HepG2 (cell line): ENCODE measurements around the gene IQCE. TPM values are rescaled to one million over a fixed set of nuclear protein-coding genes. Genes with fewer than 3 reads are reported as not detected.
A peak's percentile ranks its signal among the peaks of the same experiment; 100 is the strongest.

Experiments
- MATR3 ChIP-seq: sonication (generic); formaldehyde crosslinking; IDR thresholded peaks from 2 replicates; pipeline ENCODE4 v1.4.0; 2020; ENCODE audit warnings: missing genetic modification reagents
- MIXL1 ChIP-seq: IDR thresholded peaks from 2 replicates; pipeline ENCODE4 v1.6.1; 2016
- PRDM10 ChIP-seq: sonication (generic); formaldehyde crosslinking; IDR thresholded peaks from 2 replicates; pipeline ENCODE4 v1.4.0; 2020; ENCODE audit warnings: low read depth, missing genetic modification reagents
- RCOR2 ChIP-seq: IDR thresholded peaks from 2 replicates; pipeline ENCODE4 v1.6.1; 2016; ENCODE audit warnings: missing biosample characterization, missing genetic modification reagents
- SOX13 ChIP-seq, 3 experiments: fragments of 450-650 bp in 1 of 3; sonication (generic) in 1 of 3; formaldehyde crosslinking in 1 of 3; IDR thresholded peaks in 2 of 3; conservative IDR thresholded peaks in 1 of 3; 2 replicates each; pipeline versions ENCODE4 v1.5.0 to v1.6.1; 2016 to 2020; ENCODE audit warnings: antibody characterized with exemption in 1 of 3, mild to moderate bottlenecking in 1 of 3, missing compliant biosample characterization in 1 of 3, missing genetic modification reagents in 1 of 3, moderate library complexity in 1 of 3
- TEAD3 ChIP-seq: optimal IDR thresholded peaks from 2 replicates; pipeline ENCODE3; 2016; ENCODE audit warnings: borderline replicate concordance
- THAP7 ChIP-seq: sonication (generic); formaldehyde crosslinking; IDR thresholded peaks from 2 replicates; pipeline ENCODE4 v1.8.1; 2023; ENCODE audit warnings: mild to moderate bottlenecking, missing genetic modification reagents
- ZFYVE20 ChIP-seq: sonication (generic); formaldehyde crosslinking; IDR thresholded peaks from 2 replicates; pipeline ENCODE4 v1.8.0; 2023; ENCODE audit warnings: low read depth, mild to moderate bottlenecking, moderate library complexity, missing genetic modification reagents, borderline replicate concordance
- ZNF580 ChIP-seq: IDR thresholded peaks from 2 replicates; pipeline ENCODE4 v1.6.1; 2016; ENCODE audit warnings: low read depth, borderline replicate concordance
- ZNF646 ChIP-seq: sonication (generic); formaldehyde crosslinking; IDR thresholded peaks from 2 replicates; pipeline ENCODE4 v1.9.0; 2021; ENCODE audit warnings: mild to moderate bottlenecking, missing genetic modification reagents
- polyA plus RNA-seq, 8 experiments: library from polyadenylated mRNA; depleted of rRNA in 3 of 8; stranded (reverse) in 7 of 8; unstranded in 1 of 8; fragments of >200 nt; fragmentation: Illumina TruSeq in 4 of 8; extraction: Trizol in 4 of 8; gene quantifications; 2 replicates each; pipeline versions ENCODE4 v1.2.1 to v1.2.3, GENCODE V29; 2011 to 2016; ENCODE audit warnings: low read depth in 4 of 8, missing spikeins in 1 of 8, mixed read lengths in 1 of 8; ENCODE audit not compliant: insufficient read depth in 1 of 8
- total RNA-seq, 5 experiments: library from RNA; depleted of rRNA; stranded (reverse); fragments of >200 nt; fragmentation: Illumina TruSeq; extraction: Trizol; gene quantifications; 2 replicates each; pipeline ENCODE4 v1.2.3, GENCODE V29; 2016; ENCODE audit warnings: low read depth in 1 of 5

The IQCE gene
- total and polyA plus RNA-seq, 2 of the 13 experiments (the other 11 are each of a cell fraction or from before 2014, with no cell fraction given): 1.5 to 2.5 TPM

GRCh38 chr7:2621948-2622640 is 63.3 kb downstream of the IQCE start (continued):
- TF ChIP-seq ZNF646 (CRISPR knock-in tag) (no peak), ZFYVE20 (CRISPR knock-in tag) (no peak), PRDM10 (CRISPR knock-in tag) (peak; percentile 43; the same call in 1 of the 2 replicates), TEAD3 (CRISPR knock-in tag) (peak; percentile 98), MIXL1 (CRISPR knock-in tag) (0 out of 2 replicates have a peak, but pooled peaks have one; percentile 45), RCOR2 (peak; percentile 58; the same call in 1 of the 2 replicates), ZNF580 (CRISPR knock-in tag) (peak; percentile 60; the same call in 1 of the 2 replicates), SOX13 (IDR thresholded peaks at IDR 0.05) (peak; percentile 36; the same call in 1 of the 2 replicates), SOX13 (CRISPR knock-in tag; conservative IDR thresholded peaks at IDR 0.05 in 1 of 2, IDR thresholded peaks at IDR 0.05 in 1 of 2) (peak in 1 of 2 experiments; percentile 72; a peak in 2 of 4 replicates), THAP7 (no peak), MATR3 (CRISPR knock-in tag) (no peak)
